K562 (cell line): Measurements from ENCODE around the gene WEE1. TPM values are rescaled to one million over a fixed set of nuclear protein-coding genes. Genes with fewer than 3 reads are reported as not detected.
A peak's percentile ranks its signal among the peaks of the same experiment; 100 is the strongest.

Source experiments
- AFF4 ChIP-seq: sonication (generic); formaldehyde crosslinking; IDR thresholded peaks from 2 replicates; pipeline ENCODE4 v1.8.0; 2023; ENCODE audit warnings: mild to moderate bottlenecking, missing genetic modification reagents
- HDAC1 ChIP-seq, 2 experiments: fragments of 450-650 bp; IDR thresholded peaks; 2 replicates each; pipeline ENCODE4 v1.6.1; 2016 to 2017; ENCODE audit warnings: inconsistent platforms in 1 of 2, mild to moderate bottlenecking in 1 of 2, moderate library complexity in 1 of 2
- MNT ChIP-seq, 2 experiments: fragments of 450-650 bp; conservative IDR thresholded peaks; 2 replicates each; pipeline ENCODE4 v1.6.1; 2017; ENCODE audit warnings: mild to moderate bottlenecking in 2 of 2, moderate library complexity in 2 of 2
- NBN ChIP-seq: fragments of 450-650 bp; IDR thresholded peaks from 2 replicates; pipeline ENCODE4 v1.6.1; 2016; ENCODE audit warnings: low read depth, mild to moderate bottlenecking
- PRMT5 ChIP-seq: sonication (generic); formaldehyde crosslinking; IDR thresholded peaks from 2 replicates; pipeline ENCODE4 v1.5.0; 2020; ENCODE audit warnings: missing genetic modification reagents
- RNF2 ChIP-seq: sonication (generic); IDR thresholded peaks from 2 replicates; pipeline ENCODE4 v1.6.1; 2016
- RREB1 ChIP-seq: fragments of 250-450 bp; sonication (Bioruptor Pico); IDR thresholded peaks from 2 replicates; pipeline ENCODE4 v1.4.0; 2020
- SNRNP70 ChIP-seq: fragments of 200-400 bp; formaldehyde crosslinking; optimal IDR thresholded peaks from 2 replicates; pipeline ENCODE3; 2017; ENCODE audit warnings: low read depth, low read length
- ZNF395 ChIP-seq: fragments of 200-800 bp; sonication (Bioruptor generic); IDR thresholded peaks from 2 replicates; pipeline ENCODE4 v1.6.1; 2017; ENCODE audit warnings: missing genetic modification characterization, missing compliant biosample characterization
- polyA plus RNA-seq, 8 experiments: library from polyadenylated mRNA; depleted of rRNA in 4 of 8; stranded (reverse) in 5 of 8; unstranded in 3 of 8; fragments of >200 nt; fragmentation: Nextera tagmentation in 2 of 8; fragmentation: Illumina TruSeq in 1 of 8; extraction: Ambion mirVana in 2 of 8; extraction: Trizol in 1 of 8; gene quantifications; 2 replicates each; pipeline versions ENCODE4 v1.2.1 to v1.2.3, GENCODE V29; 2011 to 2014; ENCODE audit warnings: inconsistent platforms in 1 of 8, missing spikeins in 1 of 8
- total RNA-seq, 7 experiments: library from RNA; depleted of rRNA in 6 of 7; stranded (reverse); fragments of >200 nt in 6 of 7; fragmentation: Illumina TruSeq in 2 of 7; extraction: Trizol in 2 of 7; gene quantifications; 2 replicates each; pipeline versions ENCODE4 v1.2.1 to v1.2.3, GENCODE V29; 2011 to 2021; ENCODE audit warnings: low replicate concordance in 1 of 7

Gene WEE1
- total and polyA plus RNA-seq, 9 of the 15 experiments (the other 6 are each of a cell fraction or from before 2014, with no cell fraction given), result 21.9 to 99.0 (median 67.4) TPM

GRCh38 chr11:9613830-9614762, 40.6 kb downstream of the WEE1 start (continued):
- TF ChIP-seq ZNF395 (peak; percentile 79; the same call in 1 of the 2 replicates), RREB1 (CRISPR knock-in tag) (peak; percentile 25; the same call in 1 of the 2 replicates), AFF4 (CRISPR knock-in tag) (peak; percentile 9; the same call in 1 of the 2 replicates), NBN (peak; percentile 30; the same call in 1 of the 2 replicates), RNF2 (peak; percentile 45; the same call in 1 of the 2 replicates), PRMT5 (CRISPR knock-in tag) (no peak), SNRNP70 (no peak), MNT (conservative IDR thresholded peaks at IDR 0.05) (peak; percentile 76 to 88), HDAC1 (IDR thresholded peaks at IDR 0.05) (peak in 1 of 2 experiments; percentile 79; a peak in 2 of 4 replicates)
